HFF-Myc (cell line): ENCODE results near the gene SORL1-AS1.

Experiments
- DNase-seq: peaks from one replicate; pipeline ENCODE4 v3.0.0-alpha.2; 2011; ENCODE audit warnings: low read depth; ENCODE audit errors: extremely low read depth
- H3K4me3 ChIP-seq: replicated peaks from 2 replicates; pipeline ENCODE4 v1.5.1; 2011; ENCODE audit warnings: low read depth, mild to moderate bottlenecking, control low read depth, low read length
- CTCF ChIP-seq: IDR thresholded peaks from 2 replicates; pipeline ENCODE4 v1.5.1; 2012; ENCODE audit warnings: mild to moderate bottlenecking, low read depth, low read length, control low read depth; ENCODE audit errors: missing control alignments

SORL1-AS1 gene

GRCh38 chr11:121489823-121490222 is 37.1 kb upstream of the SORL1-AS1 start:
- no peak for TF ChIP-seq CTCF
- DNase-seq = no peak
- no peak overlapping the region for H3K4me3 ChIP-seq

GRCh38 chr11:121488641-121489040 is 35.9 kb upstream of the SORL1-AS1 start:
- no peak for TF ChIP-seq CTCF
- no peak overlapping the region for H3K4me3 ChIP-seq
- no peak for DNase-seq

- TF ChIP-seq CTCF = no peak
- H3K4me3 ChIP-seq = no peak overlapping the region
- DNase-seq = no peak
These were observed 35.4 kb upstream of the SORL1-AS1 start for GRCh38 chr11:121488170-121488569.

GRCh38 chr11:121487191-121487590 is 34.4 kb upstream of the SORL1-AS1 start:
- TF ChIP-seq CTCF = no peak
- no peak for DNase-seq
- no peak overlapping the region for H3K4me3 ChIP-seq

GRCh38 chr11:121486054-121486453 is 33.3 kb upstream of the SORL1-AS1 start:
- DNase-seq = no peak
- TF ChIP-seq CTCF = no peak
- no peak overlapping the region for H3K4me3 ChIP-seq

GRCh38 chr11:121485216-121485615 is 32.4 kb upstream of the SORL1-AS1 start:
- no peak overlapping the region for H3K4me3 ChIP-seq
- DNase-seq = no peak
- TF ChIP-seq CTCF = no peak

GRCh38 chr11:121483805-121484480 is 31.2 kb upstream of the SORL1-AS1 start:
- H3K4me3 ChIP-seq = no peak overlapping the region
- no peak for DNase-seq
- TF ChIP-seq CTCF = no peak
